Measurements from ENCODE around the gene GNG5. TPM values are rescaled to one million over a fixed set of nuclear protein-coding genes. Genes with fewer than 3 reads are reported as not detected.

The GNG5 gene
- total RNA-seq, 1 experiment from 2014 or later: 115 TPM

DNA sequence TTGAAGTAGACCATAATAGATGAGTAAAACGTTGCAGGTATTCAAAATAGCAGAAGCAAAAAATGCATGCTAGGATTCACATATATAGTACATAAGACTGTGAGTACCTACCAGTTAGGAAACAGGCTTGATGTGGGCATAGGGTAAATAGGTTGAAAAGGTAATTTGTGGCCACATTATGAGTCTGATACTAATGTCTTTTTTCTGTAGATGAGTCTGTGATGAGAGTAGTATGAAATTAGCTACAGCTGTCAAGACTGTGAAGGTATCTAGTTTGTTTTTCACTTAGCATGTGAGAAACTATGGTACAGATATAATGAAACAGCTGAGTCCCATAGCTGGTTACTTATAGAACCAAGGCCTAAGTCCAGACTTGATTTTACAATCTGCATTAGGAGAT, 12.6 kb downstream of the GNG5 start:
- DNase-seq: no peak
- no peaks in the 10 kb centered on the region for H3K4me1 ChIP-seq (ENCODE audit: insufficient read depth, low read length)
- Mint-ChIP-seq H3K27me3 (ENCODE audit: low read depth) (no peaks in the 10 kb centered on the region), H3K27ac (no peak overlapping the region), H3K9me3 (no peaks in the 10 kb centered on the region), H3K4me3 (no peak overlapping the region), H3K36me3 (ENCODE audit: insufficient read depth in 1 of 3, low read depth in 3 of 3) (peaks cover 20 to 72% (median 51%) of the 10 kb centered on the region in 3 experiments; a peak in 6 of 7 replicates), H3K4me1 (no peaks in the 10 kb centered on the region)
- H2BK12ac ChIP-seq (ENCODE audit: insufficient read length, low read depth, low read length): no peak overlapping the region
- no peak overlapping the region for H2BK15ac ChIP-seq (ENCODE audit: low read depth, low read length)
- H3K27ac ChIP-seq (ENCODE audit: insufficient read length, low read depth, low read length): no peak overlapping the region
- no peak overlapping the region for H4K5ac ChIP-seq (ENCODE audit: insufficient read length, low read depth, low read length)
- H2BK120ac ChIP-seq (ENCODE audit: low read depth, low read length, poor library complexity, severe bottlenecking): no peak overlapping the region
- no peak overlapping the region for H3K23ac ChIP-seq (ENCODE audit: insufficient read length, low read depth, low read length)
- no peak overlapping the region for H3K14ac ChIP-seq (ENCODE audit: insufficient read depth, low read length)
- no peak overlapping the region for H3K56ac ChIP-seq (ENCODE audit: insufficient read length, low read depth, low read length)
- no peak overlapping the region for H2BK5ac ChIP-seq (ENCODE audit: insufficient read length, low read length)
- H3K79me2 ChIP-seq (ENCODE audit: insufficient read depth, low read length): no peaks in the 10 kb centered on the region
- no peaks in the 10 kb centered on the region for H3K79me1 ChIP-seq (ENCODE audit: insufficient read depth, low read depth, low read length, poor library complexity, severe bottlenecking)
- no peak overlapping the region for H3T11ph ChIP-seq (ENCODE audit: low read length)
- H3K18ac ChIP-seq (ENCODE audit: insufficient read length, low read depth, low read length): no peak overlapping the region
- H4K20me1 ChIP-seq (ENCODE audit: control insufficient read depth, insufficient read depth, insufficient read length): no peaks in the 10 kb centered on the region
- H3K9ac ChIP-seq (ENCODE audit: extremely low read depth, insufficient read length, low read length): no peak overlapping the region
- H4K8ac ChIP-seq (replicated peaks; ENCODE audit: insufficient read length, low read depth, low read length): no peak overlapping the region
- no CpG with 5 or more reads among the region's 1 CpG for WGBS (ENCODE audit: extremely low coverage, insufficient read length, low lambda C conversion rate)
- H4K91ac ChIP-seq (ENCODE audit: insufficient read length, low read depth, low read length): no peak overlapping the region
- H2AK5ac ChIP-seq (ENCODE audit: insufficient read length, low read length): no peak overlapping the region
- no peaks in the 10 kb centered on the region for H3K23me2 ChIP-seq (ENCODE audit: insufficient read length, low read depth, low read length, poor library complexity, severe bottlenecking)
- H3K4ac ChIP-seq (ENCODE audit: low read depth, low read length): no peak overlapping the region
- TF ChIP-seq, protein P1, sequence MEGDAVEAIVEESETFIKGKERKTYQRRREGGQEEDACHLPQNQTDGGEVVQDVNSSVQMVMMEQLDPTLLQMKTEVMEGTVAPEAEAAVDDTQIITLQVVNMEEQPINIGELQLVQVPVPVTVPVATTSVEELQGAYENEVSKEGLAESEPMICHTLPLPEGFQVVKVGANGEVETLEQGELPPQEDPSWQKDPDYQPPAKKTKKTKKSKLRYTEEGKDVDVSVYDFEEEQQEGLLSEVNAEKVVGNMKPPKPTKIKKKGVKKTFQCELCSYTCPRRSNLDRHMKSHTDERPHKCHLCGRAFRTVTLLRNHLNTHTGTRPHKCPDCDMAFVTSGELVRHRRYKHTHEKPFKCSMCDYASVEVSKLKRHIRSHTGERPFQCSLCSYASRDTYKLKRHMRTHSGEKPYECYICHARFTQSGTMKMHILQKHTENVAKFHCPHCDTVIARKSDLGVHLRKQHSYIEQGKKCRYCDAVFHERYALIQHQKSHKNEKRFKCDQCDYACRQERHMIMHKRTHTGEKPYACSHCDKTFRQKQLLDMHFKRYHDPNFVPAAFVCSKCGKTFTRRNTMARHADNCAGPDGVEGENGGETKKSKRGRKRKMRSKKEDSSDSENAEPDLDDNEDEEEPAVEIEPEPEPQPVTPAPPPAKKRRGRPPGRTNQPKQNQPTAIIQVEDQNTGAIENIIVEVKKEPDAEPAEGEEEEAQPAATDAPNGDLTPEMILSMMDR (conservative IDR thresholded peaks at IDR 0.05): no peak
- no peak overlapping the region for H2BK20ac ChIP-seq (ENCODE audit: low read depth, low read length, poor library complexity, severe bottlenecking)
- H2AFZ ChIP-seq (ENCODE audit: low read length): no peak overlapping the region
- no peak overlapping the region for H3K4me2 ChIP-seq (ENCODE audit: insufficient read depth, insufficient read length, low read length)
- H3K9me3 ChIP-seq (ENCODE audit: control insufficient read depth, low read depth, low read length): no peaks in the 10 kb centered on the region
- H3K27me3 ChIP-seq (ENCODE audit: insufficient read depth, low read length): no peaks in the 10 kb centered on the region
